Jurkat, Clone E6-1 (cell line): ENCODE data around the gene KREMEN2.

Source experiments
- DNase-seq: peaks from one replicate; pipeline ENCODE4 v3.0.0-alpha.2; 2011; ENCODE audit warnings: low read depth, low spot score
- H3K4me3 ChIP-seq: 2 replicates; pipeline ENCODE4 v1.5.1; 2011; ENCODE audit warnings: mild to moderate bottlenecking, low read length, control low read depth, moderate library complexity

KREMEN2 gene

DNA sequence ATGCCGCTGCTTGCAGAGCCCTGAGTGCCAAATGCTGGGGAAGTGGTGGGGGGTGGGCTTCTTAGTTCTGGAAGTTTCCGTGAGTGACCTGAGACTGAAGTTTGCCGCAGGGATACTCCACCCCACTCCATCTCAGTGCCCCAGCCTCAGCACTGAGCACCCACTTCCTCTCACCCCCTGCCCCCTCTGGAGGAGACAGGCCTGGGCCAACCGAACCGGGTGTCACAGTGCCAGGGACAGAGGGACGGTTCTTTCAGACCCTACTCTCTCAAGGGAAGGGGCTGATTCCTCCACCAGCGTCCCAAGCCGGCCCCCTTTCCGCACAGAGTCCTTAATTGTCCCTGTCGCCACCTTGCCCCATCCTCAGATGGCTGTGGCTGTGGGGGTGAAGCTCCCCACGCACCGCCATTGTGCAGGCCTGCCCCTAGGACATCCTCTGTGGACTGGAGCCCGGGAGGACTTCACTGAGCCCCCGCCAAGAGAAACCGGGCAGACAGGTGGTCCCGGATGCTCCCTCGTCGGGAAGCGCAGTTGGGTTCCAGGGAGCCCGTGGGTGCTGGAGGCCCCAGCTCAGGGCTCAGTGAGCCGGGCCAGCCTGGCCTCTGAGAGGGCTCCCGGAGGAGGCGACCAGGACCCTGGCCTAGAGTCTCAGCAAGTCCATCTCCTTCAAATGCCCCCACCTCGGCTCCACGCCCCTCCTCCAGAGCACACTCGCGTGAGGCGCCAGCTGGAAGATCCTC is 1.6 kb upstream of the KREMEN2 start:
- DNase-seq, result no peak
- H3K4me3 ChIP-seq, result no peak overlapping the region

DNA sequence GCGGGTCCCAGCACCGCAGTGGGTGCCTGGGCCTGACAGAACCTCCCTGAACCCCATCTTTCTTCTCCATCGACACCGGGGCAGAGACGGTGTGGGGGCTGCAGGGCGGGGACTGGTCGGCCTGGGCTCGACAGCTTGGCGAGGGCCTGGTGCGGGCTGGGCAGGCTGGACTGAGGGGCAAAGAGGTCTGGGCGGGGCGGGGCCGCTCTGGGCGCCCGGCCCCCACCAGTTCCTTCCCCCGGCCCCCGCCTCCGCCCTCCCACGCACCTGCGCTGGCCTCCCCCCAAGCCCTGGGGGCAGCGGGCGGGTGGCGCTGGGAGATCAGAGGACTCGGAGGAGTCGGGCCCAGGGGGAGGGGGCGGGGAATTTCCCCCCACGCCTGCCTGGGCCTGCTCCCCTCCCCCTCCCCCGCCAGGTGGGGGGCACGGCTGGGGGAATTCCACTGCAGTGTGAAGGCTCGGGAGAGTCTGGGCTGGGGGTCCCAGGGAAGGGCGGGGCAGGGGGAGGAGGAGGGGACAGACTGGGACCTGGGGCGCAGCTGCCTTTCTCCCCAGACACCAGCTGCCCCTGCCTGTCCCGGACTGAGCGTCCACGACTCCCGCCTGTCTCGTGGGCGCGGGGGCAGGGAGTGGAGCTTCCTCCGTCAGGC is 877 bp upstream of the KREMEN2 start:
- H3K4me3 ChIP-seq, result no peak overlapping the region
- no peak for DNase-seq

DNA sequence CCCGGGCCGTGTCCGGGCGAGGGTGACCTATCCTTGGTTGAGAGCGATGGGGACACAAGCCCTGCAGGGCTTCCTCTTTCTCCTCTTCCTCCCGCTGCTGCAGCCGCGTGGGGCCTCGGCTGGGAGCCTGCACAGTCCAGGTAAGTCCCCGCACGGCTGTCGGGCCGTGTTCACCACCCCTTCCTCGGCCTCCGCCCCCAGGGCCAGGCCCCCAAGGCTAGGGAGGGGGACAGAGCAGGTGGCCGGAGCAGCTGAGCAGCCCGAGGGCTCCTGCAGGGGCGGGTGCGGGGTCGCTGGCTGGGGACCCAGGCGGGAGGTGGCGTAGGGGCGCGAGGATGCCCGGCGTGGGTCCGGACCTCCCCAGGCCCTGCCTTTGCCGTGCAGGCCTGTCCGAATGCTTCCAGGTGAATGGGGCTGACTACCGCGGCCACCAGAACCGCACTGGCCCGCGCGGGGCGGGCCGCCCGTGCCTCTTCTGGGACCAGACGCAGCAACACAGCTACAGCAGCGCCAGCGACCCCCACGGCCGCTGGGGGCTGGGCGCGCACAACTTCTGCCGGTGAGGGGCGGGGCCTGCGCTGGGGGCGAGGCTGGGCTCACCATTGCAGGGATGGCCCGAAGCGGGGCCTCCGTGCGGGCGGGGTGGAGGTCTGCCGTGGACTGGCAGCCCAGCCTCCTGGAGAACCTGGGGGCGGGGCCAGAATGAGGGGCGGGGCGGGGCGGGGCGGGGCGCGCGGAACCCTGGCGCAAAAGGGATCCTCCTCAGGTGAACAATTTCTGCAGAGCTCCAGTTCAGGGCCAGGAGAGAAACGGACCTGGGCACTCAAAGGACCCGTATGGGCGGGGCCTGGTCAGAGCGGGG is 631 bp downstream of the KREMEN2 start:
- peak overlapping the region; percentile 45 for H3K4me3 ChIP-seq

DNA sequence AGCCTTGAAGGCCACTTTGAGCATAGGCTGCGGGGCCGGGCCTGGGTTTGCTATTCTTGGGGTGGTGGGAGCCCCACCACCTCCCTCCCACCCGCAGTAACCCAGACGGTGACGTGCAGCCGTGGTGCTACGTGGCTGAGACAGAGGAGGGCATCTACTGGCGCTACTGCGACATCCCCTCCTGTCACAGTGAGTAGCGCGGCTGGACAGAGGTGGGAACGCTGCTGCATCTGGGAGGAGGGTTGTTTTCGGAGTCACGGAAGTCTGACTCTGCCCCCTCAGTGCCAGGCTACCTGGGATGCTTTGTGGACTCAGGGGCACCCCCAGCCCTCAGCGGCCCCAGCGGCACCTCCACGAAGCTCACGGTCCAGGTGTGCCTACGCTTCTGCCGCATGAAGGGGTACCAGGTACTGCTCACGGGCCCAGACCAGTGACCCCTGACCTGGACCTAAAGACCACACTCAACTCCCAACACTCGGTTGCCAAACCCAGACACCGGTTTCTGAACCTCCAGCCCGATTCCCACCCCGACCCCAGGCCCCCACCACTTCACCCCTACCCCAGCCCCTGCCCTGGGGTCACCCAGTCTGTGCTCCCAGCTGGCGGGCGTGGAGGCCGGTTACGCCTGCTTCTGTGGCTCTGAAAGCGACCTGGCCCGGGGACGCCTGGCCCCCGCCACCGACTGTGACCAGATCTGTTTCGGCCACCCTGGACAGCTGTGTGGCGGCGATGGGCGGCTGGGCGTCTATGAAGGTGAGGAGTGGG is 2.1 kb downstream of the KREMEN2 start:
- no peak for DNase-seq
- H3K4me3 ChIP-seq, result no peak overlapping the region

More for the DNA sequence above, 631 bp downstream of the KREMEN2 start:
- DNase-seq, result peak; percentile 63

DNA sequence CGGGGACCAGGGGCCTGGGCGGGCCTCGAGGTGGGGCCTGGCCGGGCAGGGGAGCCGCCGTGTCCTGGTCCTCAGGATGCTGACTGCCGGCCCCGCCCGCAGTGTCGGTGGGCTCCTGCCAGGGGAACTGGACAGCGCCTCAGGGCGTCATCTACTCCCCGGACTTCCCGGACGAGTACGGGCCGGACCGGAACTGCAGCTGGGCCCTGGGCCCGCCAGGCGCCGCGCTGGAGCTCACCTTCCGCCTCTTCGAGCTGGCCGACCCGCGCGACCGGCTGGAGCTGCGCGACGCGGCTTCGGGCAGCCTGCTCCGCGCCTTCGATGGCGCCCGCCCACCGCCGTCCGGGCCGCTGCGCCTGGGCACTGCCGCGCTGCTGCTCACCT is 2.7 kb downstream of the KREMEN2 start:
- no peak for DNase-seq
- H3K4me3 ChIP-seq, result no peak overlapping the region

DNA sequence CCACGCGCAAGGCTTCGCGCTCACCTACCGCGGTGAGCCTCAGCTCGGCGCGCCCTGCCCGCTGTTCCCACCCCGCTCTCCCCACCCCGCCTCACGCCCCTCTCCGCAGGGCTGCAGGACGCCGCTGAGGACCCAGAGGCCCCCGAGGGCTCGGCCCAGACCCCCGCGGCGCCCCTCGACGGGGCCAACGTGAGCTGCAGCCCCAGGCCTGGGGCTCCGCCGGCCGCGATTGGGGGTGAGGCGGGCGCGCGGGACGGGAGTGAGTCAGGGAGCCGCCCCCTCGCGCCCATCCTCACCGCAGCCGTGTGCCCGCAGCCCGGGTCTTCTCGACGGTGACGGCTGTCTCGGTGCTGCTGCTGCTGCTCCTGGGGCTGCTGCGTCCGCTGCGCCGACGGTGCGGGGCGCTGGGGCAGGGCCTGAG is 3.1 kb downstream of the KREMEN2 start:
- H3K4me3 ChIP-seq, result no peak overlapping the region
- no peak for DNase-seq

DNA sequence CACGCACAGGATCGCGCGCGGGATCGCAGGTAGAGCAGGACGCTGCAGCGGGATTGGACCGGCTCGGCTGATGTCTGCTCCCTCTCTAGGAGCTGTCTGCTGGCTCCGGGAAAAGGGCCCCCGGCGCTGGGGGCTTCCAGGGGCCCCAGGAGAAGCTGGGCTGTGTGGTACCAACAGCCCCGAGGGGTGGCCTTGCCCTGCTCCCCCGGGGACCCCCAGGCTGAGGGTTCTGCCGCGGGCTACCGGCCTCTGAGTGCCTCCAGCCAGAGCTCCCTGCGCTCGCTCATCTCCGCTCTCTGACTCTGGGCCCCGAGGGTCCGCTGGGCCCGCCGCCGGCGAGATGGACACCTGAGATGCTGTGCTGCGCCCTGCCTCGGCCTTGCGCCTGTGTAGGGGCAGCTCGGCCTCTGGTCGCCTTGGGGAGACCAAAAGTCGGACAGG is 3.7 kb downstream of the KREMEN2 start:
- DNase-seq, result no peak
- no peak overlapping the region for H3K4me3 ChIP-seq

DNA sequence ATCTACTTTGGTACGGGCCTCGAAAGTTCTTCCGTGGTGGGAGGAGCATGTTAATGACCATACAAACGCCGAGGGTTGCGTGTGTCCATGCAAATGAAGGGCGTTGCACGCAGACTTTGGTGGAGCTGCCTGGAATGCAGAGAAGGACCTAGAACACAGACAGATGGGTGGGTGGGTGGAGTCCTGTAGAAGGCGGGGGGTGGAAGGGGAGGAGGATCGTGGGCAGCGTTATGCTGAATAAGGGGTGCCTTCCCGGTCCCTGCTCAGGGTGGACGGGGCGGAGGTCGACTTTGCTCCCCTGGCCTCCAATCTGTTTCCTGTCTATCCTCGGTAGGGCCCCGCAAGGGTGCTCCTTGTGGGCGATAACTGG is 4.3 kb downstream of the KREMEN2 start:
- H3K4me3 ChIP-seq, result peak overlapping the region; percentile 70
- no peak for DNase-seq

DNA sequence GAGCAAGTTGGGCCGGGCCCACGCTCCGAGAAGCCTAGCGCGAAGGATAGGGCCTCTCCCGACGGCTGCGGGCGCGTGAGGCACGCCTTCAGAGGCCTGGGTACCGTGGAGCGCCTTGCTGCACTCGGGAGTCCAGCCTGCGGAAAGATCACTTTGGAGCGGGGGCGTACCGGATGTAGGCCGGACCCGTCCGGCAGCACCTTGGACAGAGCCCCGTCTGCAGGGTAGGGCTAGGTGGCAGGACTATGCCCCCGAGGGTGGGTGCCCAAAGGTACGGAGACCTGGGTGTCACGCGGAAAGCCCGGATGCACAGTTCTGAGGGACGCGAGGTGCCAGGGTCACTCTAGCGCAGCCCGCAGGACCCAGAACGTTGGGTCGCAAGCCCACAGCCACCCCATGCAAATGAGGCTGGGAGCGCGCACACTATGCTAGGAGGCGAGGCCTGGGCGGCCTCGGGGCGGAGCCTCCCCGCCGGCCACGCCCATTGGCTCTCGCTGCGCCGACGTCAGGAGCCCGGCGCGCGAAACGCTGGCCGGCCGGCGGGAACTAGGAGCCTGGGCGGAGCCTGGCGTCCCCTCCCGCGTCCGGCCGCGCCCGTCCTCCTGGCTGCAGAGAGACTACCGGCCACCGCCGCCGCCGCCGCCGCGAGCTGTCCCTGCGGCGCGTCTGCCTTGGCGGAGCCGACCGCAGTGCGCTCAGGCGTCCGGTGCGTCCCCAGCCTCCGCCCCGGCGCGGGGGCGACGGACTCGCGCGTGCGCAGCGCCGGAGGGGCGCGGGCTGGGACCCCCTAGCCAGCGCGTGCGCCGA is 4.9 kb downstream of the KREMEN2 start, which contains the start of gene PAQR4:
Gene PAQR4 (plus strand): TSS at position 611 of the 807 bp plus-strand sequence. CDS start 327 bp downstream, outside the sequence.
- peak within 1 kb of the TSS; percentile 70 for H3K4me3 ChIP-seq
- peak; percentile 71 for DNase-seq

DNA sequence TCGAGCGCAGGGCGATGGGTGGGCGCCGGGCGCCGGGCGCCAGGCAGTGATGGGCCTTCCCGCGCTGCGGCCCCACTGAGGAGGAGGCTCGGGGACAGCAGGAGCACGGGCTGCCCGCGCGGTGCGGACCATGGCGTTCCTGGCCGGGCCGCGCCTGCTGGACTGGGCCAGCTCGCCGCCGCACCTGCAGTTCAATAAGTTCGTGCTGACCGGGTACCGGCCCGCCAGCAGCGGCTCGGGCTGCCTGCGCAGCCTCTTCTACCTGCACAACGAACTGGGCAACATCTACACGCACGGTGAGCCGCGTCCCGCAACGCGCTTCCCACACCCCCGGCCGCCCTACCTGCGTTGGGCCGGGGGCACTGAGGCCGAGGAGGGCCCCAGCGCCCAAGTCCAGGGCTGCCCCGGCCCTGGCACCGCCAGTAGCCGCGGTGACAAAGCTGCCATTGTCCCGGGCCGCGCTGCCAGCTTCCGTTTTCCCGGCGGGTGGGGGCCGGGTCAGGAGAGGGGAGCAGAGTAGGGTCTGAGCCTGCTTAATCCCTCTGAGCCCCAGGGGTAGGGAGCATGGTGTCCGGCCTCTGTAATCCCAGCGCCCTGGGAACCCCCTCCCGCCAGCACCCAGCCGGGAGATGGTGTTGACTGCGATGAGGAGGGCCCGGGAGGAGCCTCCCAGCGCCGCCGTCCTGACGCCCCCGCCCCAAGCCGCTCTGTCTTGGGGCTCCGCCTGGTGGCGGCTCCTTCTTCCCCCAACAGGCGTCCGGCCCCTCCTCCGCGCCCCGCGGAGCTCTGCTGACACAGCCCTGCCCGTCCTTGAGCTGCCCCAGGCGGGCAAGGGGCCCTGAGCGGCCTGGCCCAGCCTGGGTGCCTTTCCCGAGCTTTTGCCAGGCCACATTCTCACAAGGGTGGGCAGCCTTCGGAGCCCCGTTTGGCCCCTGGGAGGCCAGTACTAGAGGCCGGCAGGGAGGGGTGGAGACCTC is 5.8 kb downstream of the KREMEN2 start:
- peak; percentile 70 for DNase-seq
- peak overlapping the region; percentile 70 for H3K4me3 ChIP-seq

DNA sequence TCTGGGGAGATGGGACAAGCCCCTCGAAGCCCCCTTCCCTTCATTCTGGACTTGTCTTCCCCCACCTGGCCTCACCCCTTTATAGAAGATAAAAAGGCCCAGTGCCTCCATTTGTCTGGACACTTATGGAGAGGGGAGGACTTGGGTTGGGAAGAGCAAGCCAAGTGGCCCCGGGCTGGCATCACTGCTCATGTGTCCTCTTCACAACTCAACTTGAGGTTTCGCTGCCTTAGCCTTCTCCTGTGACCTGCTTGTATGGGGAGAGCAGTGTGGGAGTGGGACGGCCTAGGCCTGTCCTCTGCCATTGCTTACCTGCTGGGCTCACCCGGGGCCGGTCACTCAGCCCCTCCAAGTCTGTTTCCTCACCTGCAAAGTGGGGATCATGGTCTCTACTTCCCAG is 6.5 kb downstream of the KREMEN2 start:
- DNase-seq, result no peak
- H3K4me3 ChIP-seq, result peak overlapping the region; percentile 70

DNA sequence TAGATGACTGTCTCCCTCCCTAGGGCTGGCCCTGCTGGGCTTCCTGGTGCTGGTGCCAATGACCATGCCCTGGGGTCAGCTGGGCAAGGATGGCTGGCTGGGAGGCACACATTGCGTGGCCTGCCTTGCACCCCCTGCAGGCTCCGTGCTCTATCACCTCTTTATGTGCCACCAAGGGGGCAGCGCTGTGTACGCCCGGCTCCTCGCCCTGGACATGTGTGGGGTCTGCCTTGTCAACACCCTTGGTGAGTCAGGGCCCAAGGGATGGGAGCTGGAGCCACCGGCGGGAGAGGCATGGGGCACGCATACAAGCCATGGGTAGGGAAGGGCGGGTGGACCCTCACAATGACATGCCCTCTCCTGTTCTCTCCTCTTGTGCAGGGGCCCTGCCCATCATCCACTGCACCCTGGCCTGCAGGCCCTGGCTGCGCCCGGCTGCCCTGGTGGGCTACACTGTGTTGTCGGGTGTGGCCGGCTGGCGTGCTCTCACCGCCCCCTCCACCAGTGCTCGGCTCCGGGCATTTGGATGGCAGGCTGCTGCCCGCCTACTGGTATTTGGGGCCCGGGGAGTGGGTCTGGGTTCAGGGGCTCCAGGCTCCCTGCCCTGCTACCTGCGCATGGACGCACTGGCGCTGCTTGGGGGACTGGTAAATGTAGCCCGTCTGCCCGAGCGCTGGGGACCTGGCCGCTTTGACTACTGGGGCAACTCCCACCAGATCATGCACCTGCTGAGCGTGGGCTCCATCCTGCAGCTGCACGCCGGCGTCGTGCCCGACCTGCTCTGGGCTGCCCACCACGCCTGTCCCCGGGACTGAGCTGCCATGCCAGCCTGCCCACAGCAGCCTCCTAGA is 7.3 kb downstream of the KREMEN2 start:
- no peak overlapping the region for H3K4me3 ChIP-seq
- DNase-seq, result no peak

DNA sequence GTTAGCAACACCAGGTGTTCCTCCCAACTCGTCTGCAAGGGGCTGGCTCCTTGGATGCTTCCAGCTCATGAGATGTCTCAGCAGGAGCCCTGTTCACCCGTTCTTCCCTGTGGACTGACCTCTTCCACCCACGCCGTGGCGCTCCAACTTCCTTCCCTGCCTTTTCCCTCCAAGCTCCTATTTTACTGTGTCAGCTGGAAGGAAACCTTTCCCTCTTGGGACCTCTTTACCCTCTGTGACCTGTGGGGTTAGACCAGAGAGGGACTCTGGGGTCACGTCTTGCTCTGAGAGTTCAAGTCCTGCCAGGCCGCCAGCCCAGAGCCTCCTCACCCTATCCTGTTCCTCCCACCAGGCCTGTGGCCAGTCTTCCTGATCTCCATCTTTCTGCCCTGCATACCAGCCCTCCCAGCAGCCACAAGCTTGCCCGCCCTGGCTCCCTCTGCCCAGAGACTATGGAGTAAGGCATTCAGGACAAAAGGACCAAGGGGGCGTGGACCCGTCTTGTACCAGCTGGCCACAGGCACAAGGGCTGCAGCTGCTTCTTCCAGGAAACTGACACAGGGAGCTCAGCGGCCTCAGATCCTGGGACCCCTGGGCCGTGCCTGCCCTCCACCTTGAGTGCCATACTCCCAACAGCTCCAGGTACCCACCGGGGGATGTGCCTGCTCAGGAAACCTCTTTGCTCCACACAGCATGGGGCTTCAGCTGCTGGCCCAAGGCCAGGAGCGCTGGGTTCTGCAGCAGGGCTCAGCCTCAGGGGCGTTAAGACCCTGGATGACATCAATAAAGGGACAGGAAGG is 8.1 kb downstream of the KREMEN2 start:
- no peak for DNase-seq
- no peak overlapping the region for H3K4me3 ChIP-seq

DNA sequence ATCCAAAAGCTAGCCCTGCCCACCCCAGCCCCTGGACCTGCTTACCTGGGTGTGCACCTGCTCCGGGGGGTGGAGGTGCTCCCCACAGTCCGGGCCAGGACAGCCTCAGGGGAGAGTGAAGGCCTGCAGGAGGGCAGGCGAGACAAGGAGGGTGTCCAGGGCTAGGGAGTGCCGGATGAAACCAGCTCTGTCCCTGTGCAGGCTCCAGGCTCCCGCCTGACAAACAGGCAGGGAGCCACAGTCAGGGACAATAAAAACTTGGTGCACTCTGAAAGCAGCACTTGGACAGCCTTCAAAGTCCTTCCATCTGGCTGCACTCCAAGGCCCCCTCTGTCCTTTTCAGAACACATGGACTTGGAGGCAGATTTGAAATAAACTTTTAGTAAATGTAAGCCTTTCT is 9.0 kb downstream of the KREMEN2 start:
- no peak overlapping the region for H3K4me3 ChIP-seq

DNA sequence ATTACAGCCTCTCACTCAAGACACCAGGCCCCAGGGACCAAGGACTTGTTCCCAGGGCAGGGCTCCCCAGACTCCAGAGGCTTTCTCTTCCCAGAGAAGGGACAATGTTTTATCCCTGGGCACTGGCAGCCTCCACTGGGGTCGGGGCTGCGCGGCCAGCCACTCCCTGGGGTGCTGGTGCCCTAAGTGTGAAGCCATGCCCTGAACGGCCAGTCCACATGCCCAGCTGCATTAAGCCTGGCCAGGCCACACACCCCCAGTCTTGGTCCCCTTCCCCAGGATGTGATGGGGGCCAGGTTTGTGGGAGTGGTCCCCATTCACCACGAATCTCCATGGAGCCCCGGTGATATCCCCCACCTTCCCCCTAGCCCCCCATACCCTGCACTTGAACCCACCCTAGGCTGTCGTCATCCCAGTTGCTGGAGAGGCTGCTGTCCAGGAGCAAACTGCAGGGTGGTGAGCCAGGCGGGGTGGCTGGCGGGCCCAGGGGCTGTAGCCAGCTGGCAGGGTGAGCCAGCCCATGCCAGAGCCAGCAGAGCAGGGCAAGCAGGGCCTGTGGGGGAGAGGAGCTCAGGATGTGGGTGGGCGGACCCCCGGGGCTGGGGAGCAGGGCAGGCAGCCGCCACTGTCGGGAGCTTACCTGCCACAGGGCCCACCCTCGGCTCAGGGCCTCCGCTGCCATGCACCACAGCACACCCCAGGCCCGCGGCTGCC is 9.7 kb downstream of the KREMEN2 start:
- no peak overlapping the region for H3K4me3 ChIP-seq
- no peak for DNase-seq

More for the DNA sequence above, 9.0 kb downstream of the KREMEN2 start:
- no peak for DNase-seq
